G401 (cell line): Measurements from ENCODE around the gene SIGMAR1. TPM values are rescaled to one million over a fixed set of nuclear protein-coding genes. Genes with fewer than 3 reads are reported as not detected.
A peak's percentile ranks its signal among the peaks of the same experiment; 100 is the strongest.

Experiments used
- DNase-seq: peaks from one replicate; pipeline ENCODE4 v3.0.0-alpha.2; 2015; ENCODE audit warnings: low spot score
- in situ Hi-C: cut with HindIII; loops from 2 replicates; pipeline ENCODE4 v1.10.0; 2016; ENCODE audit warnings: low sequenced_read_pairs, mixed read lengths
- total RNA-seq: library from RNA; depleted of rRNA; stranded (reverse); fragments of >200 nt; shearing (Covaris generic); gene quantifications from 2 replicates; pipeline ENCODE4 v1.2.3, GENCODE V29; 2014

The SIGMAR1 gene
- total RNA-seq, 1 experiment from 2014 or later, result 193 TPM

DNA sequence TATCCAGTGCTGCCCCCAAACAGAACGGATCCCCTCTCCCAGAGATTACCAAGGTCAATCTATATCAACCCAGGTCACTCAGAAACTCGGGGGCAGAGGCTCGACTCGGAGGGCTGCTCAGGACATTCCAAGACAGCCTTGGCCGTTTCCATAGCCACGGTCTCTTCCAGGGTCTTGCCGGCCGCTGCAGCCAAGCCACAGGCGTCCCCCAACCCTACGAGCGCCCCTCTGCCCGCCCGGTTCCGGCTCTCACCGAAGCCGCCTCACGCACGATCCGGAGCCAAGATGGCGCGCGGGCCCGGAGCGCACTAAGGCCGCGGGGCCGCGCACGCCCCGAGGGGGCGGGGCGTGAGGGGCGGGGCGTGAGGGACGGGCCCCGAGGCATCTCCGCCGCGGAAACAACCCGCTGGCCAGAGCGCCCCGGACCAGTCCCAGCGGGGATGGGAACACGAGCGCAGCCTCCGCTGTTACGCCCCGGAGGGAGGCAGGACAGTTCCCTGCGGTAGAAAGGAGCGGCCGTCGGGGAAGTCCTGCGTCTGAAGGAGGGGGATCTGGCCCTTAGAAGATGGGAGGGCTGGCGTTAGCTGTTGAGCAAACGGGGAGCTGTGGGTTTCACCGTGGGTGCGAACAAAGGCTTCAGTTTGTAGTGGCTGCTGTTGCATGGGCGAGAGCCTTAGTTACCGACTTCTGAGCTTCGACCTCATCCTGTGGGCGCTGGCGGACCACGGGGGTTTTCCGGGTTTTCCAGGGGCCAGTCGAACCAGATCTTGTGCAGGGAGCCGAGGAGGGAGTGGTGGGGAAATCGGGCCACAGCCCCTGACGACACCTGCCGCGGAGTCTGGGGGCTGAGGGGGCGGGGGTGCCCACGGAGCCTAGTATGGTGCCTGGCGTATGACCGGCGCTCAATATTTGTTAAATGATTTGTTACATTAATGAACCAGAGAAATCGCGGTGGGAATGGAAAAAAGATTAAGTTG, 25.5 kb downstream of the SIGMAR1 start, which contains the start of gene RPP25L:
Gene RPP25L (minus strand): TSS at position 287 of the 977 bp plus-strand sequence. CDS start 801 bp downstream, outside the sequence.
- peak; percentile 86 for DNase-seq
- in situ Hi-C loops, result no loop called here

GRCh38 chr9:34611251-34611810, 26.3 kb downstream of the SIGMAR1 start:
- in situ Hi-C loops, result no loop called here
- DNase-seq, result peak; percentile 74

GRCh38 chr9:34610434-34611206, 27.0 kb downstream of the SIGMAR1 start:
- DNase-seq, result peak; percentile 68
- in situ Hi-C loops, result no loop called here

DNA sequence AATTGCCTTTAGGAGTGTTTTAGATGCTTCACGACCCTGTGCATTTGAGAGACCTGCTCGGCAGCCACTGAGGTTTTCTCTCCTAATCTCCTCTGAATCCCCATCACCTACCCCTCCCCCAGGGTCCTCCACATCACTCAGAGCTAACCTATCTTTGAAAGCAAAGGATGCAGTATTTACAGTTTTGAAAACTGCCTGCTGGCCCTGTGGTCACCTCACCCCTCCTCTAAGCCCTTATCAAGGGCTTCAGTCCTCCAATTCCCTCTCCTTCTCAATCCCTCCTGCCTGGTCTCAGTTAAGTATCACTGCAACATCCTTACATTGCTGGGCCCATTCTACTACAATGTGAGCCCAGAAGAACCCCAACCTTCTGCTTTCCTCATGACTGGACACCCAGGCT, 30.3 kb downstream of the SIGMAR1 start:
- in situ Hi-C loops, result no loop called here
- no peak for DNase-seq

DNA sequence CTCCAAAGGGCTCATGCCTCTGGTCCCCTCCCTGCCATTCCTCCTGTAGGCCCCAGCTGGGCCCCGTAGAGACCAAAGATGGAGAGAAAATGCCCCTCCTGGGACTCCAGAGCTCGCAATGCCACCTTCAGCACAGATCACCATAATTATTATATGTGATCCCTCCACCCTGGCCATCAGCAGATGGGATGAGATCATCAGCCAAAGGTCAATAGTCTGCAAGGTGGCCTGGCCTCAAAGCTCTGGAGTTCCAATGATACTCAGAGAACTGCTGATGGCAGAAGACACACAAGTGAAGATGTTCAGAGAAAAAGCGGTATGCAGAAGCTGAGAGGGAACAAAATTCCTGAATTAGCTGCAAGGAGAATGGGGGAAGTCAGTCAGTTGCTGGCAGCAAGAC, 30.7 kb downstream of the SIGMAR1 start:
- no peak for DNase-seq
- in situ Hi-C loops, result no loop called here

- in situ Hi-C loops, result no loop called here
- no peak for DNase-seq
These were observed 31.4 kb downstream of the SIGMAR1 start for GRCh38 chr9:34606190-34606589.

DNA sequence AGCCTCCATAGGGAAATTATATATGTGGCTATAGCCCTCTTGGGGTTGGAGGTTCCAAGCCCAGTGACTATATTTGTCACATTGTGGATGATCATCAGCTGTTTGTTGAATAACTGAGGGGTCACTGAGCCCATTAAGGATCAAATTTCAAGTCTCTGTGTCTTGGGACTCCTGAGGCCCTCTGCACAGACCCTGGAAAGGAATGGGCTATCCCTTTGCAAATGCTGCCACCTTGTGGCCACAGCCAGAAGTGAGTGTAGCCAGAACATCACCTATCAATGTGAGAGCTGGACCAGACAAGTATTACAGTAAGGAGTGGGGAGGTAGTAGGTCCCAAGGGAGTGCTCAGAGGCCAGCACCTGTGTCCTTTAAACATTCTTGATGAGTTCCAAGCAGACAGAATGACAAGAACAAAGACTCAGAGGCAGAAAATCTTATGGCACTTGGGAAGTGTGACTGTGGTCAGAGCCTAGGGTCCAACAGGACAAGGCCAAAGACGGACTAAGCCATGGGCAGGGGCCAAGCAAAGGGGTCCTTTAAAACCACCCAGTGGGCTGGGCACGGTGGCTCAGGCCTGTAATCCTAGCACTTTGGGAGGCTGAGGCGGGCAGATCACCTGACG, 33.9 kb downstream of the SIGMAR1 start:
- DNase-seq, result peak; percentile 90
- in situ Hi-C loops, result no loop called here

DNA sequence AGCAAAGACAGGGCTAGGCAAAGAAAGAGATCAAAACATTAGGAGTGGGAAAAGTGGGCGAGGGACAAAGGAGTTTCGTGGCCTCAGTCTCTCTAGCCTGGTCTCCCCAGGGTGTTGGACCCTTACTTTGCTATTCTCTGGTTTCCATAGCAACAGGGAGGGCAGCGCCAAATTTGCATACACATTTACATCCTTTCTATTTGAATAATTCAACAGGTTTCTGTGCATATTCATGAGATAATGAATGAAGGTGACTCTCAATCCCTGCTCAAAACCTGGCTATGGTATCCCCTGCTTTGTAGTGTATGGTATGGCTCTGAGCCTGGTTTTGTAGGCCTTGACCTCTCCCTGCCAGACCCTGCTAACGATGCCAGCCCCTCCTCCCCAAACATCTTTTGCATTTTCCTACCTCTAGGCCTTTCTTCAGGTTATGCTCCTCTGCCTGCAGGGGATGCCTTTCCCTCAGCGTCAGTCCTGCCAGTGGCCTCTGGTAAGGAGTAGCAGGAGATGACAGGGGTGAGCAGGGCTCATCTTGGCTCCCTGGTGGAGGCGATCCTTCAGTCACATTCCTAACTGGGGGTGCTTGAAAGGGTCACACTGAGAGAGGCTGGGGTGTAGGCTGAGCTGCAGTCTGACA, 35.5 kb downstream of the SIGMAR1 start:
- in situ Hi-C loops, result no loop called here
- no peak for DNase-seq

DNA sequence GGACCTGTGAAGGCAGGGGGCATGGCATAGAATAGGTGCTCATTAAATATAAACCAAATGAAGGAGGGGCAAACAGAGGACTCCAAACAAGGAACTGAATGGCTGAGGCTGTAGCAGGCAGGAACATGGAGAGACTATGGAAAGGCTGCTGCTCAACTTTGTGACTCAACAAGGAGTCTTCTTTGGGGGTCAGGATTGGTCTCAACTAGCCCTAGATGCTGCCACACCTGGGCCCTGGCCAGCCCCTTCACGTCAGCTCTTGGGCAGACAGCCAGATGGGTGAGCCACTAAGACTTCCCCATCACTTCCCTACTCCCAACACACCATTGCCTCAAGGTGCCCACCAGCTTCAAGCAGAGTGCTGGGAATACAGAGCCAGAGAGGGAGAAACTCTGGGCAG, 36.7 kb downstream of the SIGMAR1 start:
- DNase-seq, result no peak
- in situ Hi-C loops, result no loop called here

GRCh38 chr9:34599546-34599945, 38.0 kb downstream of the SIGMAR1 start:
- no peak for DNase-seq
- in situ Hi-C loops, result no loop called here

DNA sequence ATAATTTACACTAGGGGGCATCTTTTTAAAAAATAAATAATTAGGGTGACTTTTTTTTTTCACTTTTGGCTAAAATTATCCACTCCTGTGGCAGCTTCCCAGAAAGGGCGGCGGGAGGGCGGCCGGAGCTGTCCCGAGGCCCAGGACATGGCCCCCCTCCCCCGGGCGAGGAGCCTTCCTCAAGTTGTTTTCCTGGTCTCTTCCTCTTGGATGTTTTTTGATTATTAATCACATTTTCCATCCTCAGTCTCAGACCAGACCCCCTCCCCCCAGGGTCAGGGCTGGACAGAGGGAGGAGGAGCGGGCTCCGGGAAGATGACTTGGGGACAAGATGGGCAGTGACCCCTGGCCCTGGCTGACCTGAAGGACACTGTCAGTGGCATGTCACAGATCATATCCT, 43.4 kb downstream of the SIGMAR1 start:
- in situ Hi-C loops, result no loop called here
- no peak for DNase-seq

DNA sequence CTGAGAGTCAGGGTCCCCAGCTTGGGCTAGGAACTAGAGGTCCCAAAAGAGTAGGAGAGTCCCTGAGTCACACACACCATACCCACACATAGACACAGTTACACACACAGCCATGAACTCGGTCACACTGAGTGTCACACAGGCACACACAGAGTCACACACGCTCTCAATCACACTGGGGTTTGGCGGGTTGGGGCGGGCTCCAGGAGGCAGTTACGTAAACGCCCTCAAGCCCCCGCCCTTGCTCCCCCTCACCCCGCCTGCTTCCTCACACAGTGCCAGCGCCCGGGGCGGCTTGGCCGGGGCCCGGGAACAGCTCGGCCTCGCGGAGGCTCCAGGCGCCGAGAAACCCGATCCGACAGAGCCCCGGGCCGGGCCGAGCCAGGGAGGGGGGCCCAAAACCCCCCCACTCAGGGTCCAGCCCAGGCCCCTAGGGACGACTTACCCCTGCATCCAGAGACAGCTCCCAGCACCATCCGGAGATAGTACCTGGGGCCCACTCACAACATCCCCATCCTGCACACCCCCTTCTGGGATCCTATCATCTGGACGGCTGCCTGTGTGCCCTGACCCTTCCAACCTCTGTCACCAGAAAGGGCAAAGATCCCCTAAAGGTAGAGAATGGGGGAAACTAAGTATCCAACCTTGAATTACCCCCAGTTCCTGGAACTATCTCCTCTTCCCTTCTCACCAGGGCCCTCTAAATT, 44.5 kb downstream of the SIGMAR1 start:
- in situ Hi-C loops, result no loop called here
- peak; percentile 77 for DNase-seq

DNA sequence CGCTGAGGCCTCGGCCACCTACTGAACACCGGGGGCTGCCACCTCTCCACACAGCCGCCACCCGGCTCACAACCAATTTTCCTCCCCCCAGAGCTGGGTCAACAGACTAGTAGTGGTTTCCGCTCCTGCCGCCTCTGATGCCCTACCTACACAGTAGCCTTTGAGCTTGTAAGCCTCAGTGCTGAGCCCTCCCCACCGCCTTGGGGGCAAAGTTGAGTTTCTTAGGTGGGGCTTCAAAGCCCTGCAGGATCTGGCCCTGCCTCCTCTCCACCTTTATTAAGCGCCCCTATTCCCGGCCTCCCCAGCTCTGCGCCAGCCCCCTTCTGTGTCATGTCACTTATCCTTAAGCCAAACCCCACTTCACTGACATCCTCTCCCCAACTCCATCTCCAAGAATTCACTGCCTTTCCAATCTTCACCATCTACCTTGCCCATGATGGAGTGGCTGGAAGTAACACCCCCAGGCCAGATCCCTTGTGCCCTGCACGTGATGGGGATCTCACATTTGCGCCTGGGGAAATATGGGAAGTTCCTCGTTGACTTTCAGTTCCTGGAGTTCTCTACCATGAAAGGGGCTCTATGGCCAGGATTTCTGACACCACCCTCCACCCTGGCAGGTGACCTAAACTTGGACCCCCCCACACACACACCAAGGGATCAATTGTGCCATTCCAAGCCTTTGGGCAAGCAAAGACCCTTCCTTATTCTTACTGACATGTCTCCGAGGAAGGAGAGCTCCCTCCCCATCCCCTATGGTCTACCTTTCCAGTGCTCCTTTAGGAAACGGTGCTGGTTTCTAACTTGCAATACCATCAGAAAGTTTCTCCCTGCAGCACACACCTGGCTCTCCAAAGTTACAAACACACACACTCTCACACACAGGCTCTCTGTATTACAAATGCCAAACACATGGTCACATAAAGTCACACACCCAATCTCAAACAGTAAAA, 45.4 kb downstream of the SIGMAR1 start:
- in situ Hi-C loops, result no loop called here
- no peak for DNase-seq

DNA sequence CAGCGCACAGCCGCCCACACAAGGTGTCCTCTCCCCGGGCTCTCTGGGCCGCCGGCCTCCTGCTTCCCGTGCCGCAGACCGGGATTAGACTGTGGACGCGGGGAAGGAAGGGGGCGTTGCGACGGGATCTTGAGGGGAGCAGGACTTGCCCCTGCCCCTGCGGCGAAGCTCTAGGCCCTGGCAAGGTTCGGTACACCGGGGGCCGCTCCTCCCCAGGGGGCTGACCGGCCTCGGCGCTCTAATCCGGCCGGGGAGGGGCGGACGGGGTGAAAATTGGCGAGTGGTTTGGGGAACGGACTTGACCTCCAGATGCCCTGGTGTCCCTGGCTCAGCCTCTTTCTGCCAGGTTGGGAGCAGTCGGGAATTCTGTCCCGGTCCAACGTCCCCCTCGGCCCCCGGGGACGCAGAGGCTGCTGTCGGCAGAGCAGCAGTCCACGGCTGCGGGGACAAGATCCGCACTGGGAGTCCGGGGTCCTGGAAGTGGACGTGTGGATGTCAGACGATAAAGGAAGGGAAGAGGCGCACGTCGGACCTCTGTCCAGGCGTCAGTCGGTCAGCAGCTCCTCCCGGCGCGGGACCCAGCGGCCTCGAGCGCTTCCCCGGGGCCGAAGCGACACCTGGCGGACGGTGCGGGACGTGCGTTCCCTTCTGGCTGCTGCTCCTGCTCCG, 46.2 kb downstream of the SIGMAR1 start:
- DNase-seq, result peak; percentile 82
- in situ Hi-C loops, result no loop called here

- no peak for DNase-seq
- in situ Hi-C loops, result no loop called here
These were observed 47.0 kb downstream of the SIGMAR1 start for GRCh38 chr9:34590381-34591247.
